ENCODE measurements around the gene LPAR6. TPM values are rescaled to one million over a fixed set of nuclear protein-coding genes. Genes with fewer than 3 reads are reported as not detected.

LPAR6 gene
- total and polyA plus RNA-seq, 2 of the 13 experiments (the other 11 are each of a cell fraction or from before 2014, with no cell fraction given) = 24.4 to 149 TPM

DNA sequence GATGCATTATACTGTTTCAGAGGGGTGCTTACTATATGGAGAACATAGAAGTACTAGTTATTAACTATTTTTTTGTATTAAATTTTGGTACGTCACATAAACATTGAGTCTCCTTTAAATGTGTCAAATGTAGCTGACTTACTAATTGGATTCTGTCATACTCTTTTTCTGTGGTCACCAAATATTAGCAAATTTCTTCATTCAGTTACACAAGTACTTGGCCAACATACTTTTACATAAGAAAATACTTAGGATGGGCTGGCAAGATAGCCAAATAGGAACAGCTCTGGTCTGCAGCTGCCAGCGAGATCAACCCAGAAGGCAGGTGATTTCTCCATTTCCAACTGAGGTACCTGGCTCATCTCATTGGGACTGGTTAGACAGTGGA, 19.2 kb downstream of the LPAR6 start:
- Histone ChIP-seq H3K27me3 (ENCODE audit: control insufficient read depth in 1 of 2, insufficient read depth in 2 of 2, low read length in 2 of 2) (no peaks in the 10 kb centered on the region), H2AFZ (ENCODE audit: low read length) (no peak overlapping the region), H3K79me2 (ENCODE audit: insufficient read depth, low read length) (no peaks in the 10 kb centered on the region), H3K36me3 (replicated peaks in 1 of 2; ENCODE audit: control insufficient read depth in 1 of 2, insufficient read depth in 2 of 2, low read length in 2 of 2) (0 out of 5 replicates have a peak, but pooled peaks cover 0 to 2% of the 10 kb centered on the region in 2 experiments), H4K20me1 (ENCODE audit: insufficient read depth, low read length) (no peaks in the 10 kb centered on the region), H3K4me3 (replicated peaks in 1 of 3; ENCODE audit: insufficient read depth in 1 of 3, low read depth in 2 of 3, low read length in 3 of 3) (no peak overlapping the region), H3K4me1 (ENCODE audit: insufficient read depth, low read length) (peaks cover 49% of the 10 kb centered on the region), H3K4me2 (ENCODE audit: low read depth, low read length) (no peak overlapping the region), H3K9ac (ENCODE audit: insufficient read depth, low read depth, low read length) (no peak overlapping the region), H3K9me3 (ENCODE audit: low read length) (no peaks in the 10 kb centered on the region), H3K27ac (ENCODE audit: extremely low read length, insufficient read depth, low read length) (no peak overlapping the region)
- ATAC-seq (no peak), FAIRE-seq (no peak), DNase-seq (ENCODE audit: low spot score) (no peak)
- ChIA-PET POLR2A (no interaction called here), CTCF (ENCODE audit: low intra/inter-chr PET ratio, low total read pairs) (no interaction called here)
- TF ChIP-seq NFIC (IDR thresholded peaks at IDR 0.05; ENCODE audit: low read length) = no peak
- no peak for TF ChIP-seq RFX1 (IDR thresholded peaks at IDR 0.05)
- no peak for TF ChIP-seq ZNF460 (CRISPR knock-in tag; IDR thresholded peaks at IDR 0.05; ENCODE audit: borderline replicate concordance)
- TF ChIP-seq, protein P1, sequence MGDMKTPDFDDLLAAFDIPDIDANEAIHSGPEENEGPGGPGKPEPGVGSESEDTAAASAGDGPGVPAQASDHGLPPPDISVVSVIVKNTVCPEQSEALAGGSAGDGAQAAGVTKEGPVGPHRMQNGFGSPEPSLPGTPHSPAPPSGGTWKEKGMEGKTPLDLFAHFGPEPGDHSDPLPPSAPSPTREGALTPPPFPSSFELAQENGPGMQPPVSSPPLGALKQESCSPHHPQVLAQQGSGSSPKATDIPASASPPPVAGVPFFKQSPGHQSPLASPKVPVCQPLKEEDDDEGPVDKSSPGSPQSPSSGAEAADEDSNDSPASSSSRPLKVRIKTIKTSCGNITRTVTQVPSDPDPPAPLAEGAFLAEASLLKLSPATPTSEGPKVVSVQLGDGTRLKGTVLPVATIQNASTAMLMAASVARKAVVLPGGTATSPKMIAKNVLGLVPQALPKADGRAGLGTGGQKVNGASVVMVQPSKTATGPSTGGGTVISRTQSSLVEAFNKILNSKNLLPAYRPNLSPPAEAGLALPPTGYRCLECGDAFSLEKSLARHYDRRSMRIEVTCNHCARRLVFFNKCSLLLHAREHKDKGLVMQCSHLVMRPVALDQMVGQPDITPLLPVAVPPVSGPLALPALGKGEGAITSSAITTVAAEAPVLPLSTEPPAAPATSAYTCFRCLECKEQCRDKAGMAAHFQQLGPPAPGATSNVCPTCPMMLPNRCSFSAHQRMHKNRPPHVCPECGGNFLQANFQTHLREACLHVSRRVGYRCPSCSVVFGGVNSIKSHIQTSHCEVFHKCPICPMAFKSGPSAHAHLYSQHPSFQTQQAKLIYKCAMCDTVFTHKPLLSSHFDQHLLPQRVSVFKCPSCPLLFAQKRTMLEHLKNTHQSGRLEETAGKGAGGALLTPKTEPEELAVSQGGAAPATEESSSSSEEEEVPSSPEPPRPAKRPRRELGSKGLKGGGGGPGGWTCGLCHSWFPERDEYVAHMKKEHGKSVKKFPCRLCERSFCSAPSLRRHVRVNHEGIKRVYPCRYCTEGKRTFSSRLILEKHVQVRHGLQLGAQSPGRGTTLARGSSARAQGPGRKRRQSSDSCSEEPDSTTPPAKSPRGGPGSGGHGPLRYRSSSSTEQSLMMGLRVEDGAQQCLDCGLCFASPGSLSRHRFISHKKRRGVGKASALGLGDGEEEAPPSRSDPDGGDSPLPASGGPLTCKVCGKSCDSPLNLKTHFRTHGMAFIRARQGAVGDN (CRISPR knock-in tag; IDR thresholded peaks at IDR 0.05) = no peak
- no peak for TF ChIP-seq NR2F2 (IDR thresholded peaks at IDR 0.05; ENCODE audit: borderline replicate concordance, low read depth)
- TF ChIP-seq PRDM10 (CRISPR knock-in tag; IDR thresholded peaks at IDR 0.05; ENCODE audit: low read depth) = no peak
- TF ChIP-seq NR2C2 (CRISPR knock-in tag; IDR thresholded peaks at IDR 0.05; ENCODE audit: borderline replicate concordance) = no peak
- TF ChIP-seq ZKSCAN8 (CRISPR knock-in tag; IDR thresholded peaks at IDR 0.05; ENCODE audit: borderline replicate concordance) = no peak
- TF ChIP-seq ZNF547 (CRISPR knock-in tag; IDR thresholded peaks at IDR 0.05) = no peak
- no peak for TF ChIP-seq TFE3 (CRISPR knock-in tag; IDR thresholded peaks at IDR 0.05)
- no peak for TF ChIP-seq ZNF44 (CRISPR knock-in tag; IDR thresholded peaks at IDR 0.05)
- no peak for TF ChIP-seq FOXA3 (CRISPR knock-in tag; IDR thresholded peaks at IDR 0.05)
- no peak for TF ChIP-seq AHR (CRISPR knock-in tag; IDR thresholded peaks at IDR 0.05)
- TF ChIP-seq ZNF446 (CRISPR knock-in tag; IDR thresholded peaks at IDR 0.05) = no peak
- TF ChIP-seq SMYD3 (CRISPR knock-in tag; IDR thresholded peaks at IDR 0.05) = no peak
- TF ChIP-seq ZNF7 (CRISPR knock-in tag; IDR thresholded peaks at IDR 0.05) = no peak
- in situ Hi-C loops (cut with HindIII; ENCODE audit: extremely low pct_ligation_motif_present, low pct_unique_long_range_greater_than_20kb) (no loop called here), intact Hi-C loops (cut with micrococcal nuclease; ENCODE audit: unreplicated experiment) (no loop called here)
- BruUV-seq (replicated peaks) = no TSS peak
- WGBS (ENCODE audit: low lambda C conversion rate) = 100% methylated on average over 2 of the region's 2 CpGs

Data from HepG2 (cell line).